GM21526 (cell line): ENCODE data around the gene P2RY8.
"Not testable (repeated sequence)": the region's sequence is repeated elsewhere in the genome, so short reads cannot be mapped to it uniquely, and the experiment has no call there.

Source experiments
- ATAC-seq: cut with Tn5 transposase; IDR thresholded peaks from one replicate; pipeline ENCODE4 v1.9.1; 2021; ENCODE audit warnings: moderate library complexity; ENCODE audit not compliant: unreplicated experiment, low FRiP score

Gene P2RY8

GRCh38 chrX:1466232-1466661, 70.7 kb downstream of the P2RY8 start:
- no peak for ATAC-seq

- no peak for ATAC-seq
These were observed 71.4 kb downstream of the P2RY8 start for GRCh38 chrX:1465286-1466231.

- no peak for ATAC-seq
These were observed 72.1 kb downstream of the P2RY8 start for GRCh38 chrX:1464971-1465285.

GRCh38 chrX:1464041-1464970, 72.7 kb downstream of the P2RY8 start:
- ATAC-seq = no peak

- ATAC-seq = no peak
These were observed 73.4 kb downstream of the P2RY8 start for GRCh38 chrX:1463581-1463980.

GRCh38 chrX:1462596-1463251, 74.3 kb downstream of the P2RY8 start:
- no peak for ATAC-seq

GRCh38 chrX:1462110-1462509, 74.9 kb downstream of the P2RY8 start:
- ATAC-seq = no peak

- no peak for ATAC-seq
These were observed 81.1 kb downstream of the P2RY8 start for GRCh38 chrX:1455948-1456280.

GRCh38 chrX:1453951-1454785, 82.8 kb downstream of the P2RY8 start:
- peak; percentile 41 for ATAC-seq

- peak; percentile 28 for ATAC-seq
These were observed 83.6 kb downstream of the P2RY8 start for GRCh38 chrX:1453395-1453783.

- peak; percentile 56 for ATAC-seq
These were observed 84.2 kb downstream of the P2RY8 start, which contains the start of gene ASMTL for GRCh38 chrX:1452516-1453394. Gene ASMTL, minus strand, starts transcription at chrX:1452909. Its CDS starts 69 bp downstream, at chrX:1452840.

- ATAC-seq = no peak
These were observed 85.1 kb downstream of the P2RY8 start for GRCh38 chrX:1451661-1452515.

GRCh38 chrX:1451251-1451660, 85.7 kb downstream of the P2RY8 start:
- no peak for ATAC-seq

GRCh38 chrX:1450361-1451161, 86.4 kb downstream of the P2RY8 start:
- ATAC-seq = no peak

GRCh38 chrX:1449823-1450149, 87.2 kb downstream of the P2RY8 start:
- ATAC-seq = no peak

GRCh38 chrX:1449036-1449822, 87.8 kb downstream of the P2RY8 start:
- no peak for ATAC-seq

GRCh38 chrX:1448573-1449001, 88.4 kb downstream of the P2RY8 start:
- ATAC-seq = not testable (repeated sequence)
